ENCODE measurements around the gene MRM2. TPM values are rescaled to one million over a fixed set of nuclear protein-coding genes. Genes with fewer than 3 reads are reported as not detected.

The MRM2 gene
- total and polyA plus RNA-seq, 9 donors: 21.1 to 26.7 (median 25.2) TPM

GRCh38 chr7:2257651-2258050, 15.6 kb upstream of the MRM2 start:
- Histone ChIP-seq H3K27me3 (ENCODE audit: control insufficient read depth, insufficient read depth, low read length) (no peaks in the 10 kb centered on the region), H3K27ac (ENCODE audit: low read length) (no peak overlapping the region), H3K36me3 (ENCODE audit: control insufficient read depth, insufficient read depth, low read length) (peaks cover 52% of the 10 kb centered on the region), H3K4me3 (ENCODE audit: low read length) (no peak overlapping the region), H3K4me1 (ENCODE audit: control insufficient read depth, insufficient read depth, low read length) (no peaks in the 10 kb centered on the region), H3K9me3 (replicated peaks; ENCODE audit: control insufficient read depth, low read depth, low read length) (no peaks in the 10 kb centered on the region)
- WGBS (ENCODE audit: insufficient coverage): 93% methylated on average over 16 of the region's 17 CpGs
- DNase-seq: no peak

GRCh38 chr7:2257046-2257551, 15.1 kb upstream of the MRM2 start:
- WGBS (ENCODE audit: insufficient coverage): 96% methylated on average over 34 of the region's 38 CpGs
- no peaks in the 10 kb centered on the region for H3K27me3 ChIP-seq (ENCODE audit: control insufficient read depth, insufficient read depth, low read length)
- H3K36me3 ChIP-seq (ENCODE audit: control insufficient read depth, insufficient read depth, low read length): peaks cover 51% of the 10 kb centered on the region
- no peak for DNase-seq
- peaks cover 3% of the 10 kb centered on the region for H3K4me1 ChIP-seq (ENCODE audit: control insufficient read depth, insufficient read depth, low read length)
- no peaks in the 10 kb centered on the region for H3K9me3 ChIP-seq (replicated peaks; ENCODE audit: control insufficient read depth, low read depth, low read length)
- no peak overlapping the region for H3K27ac ChIP-seq (ENCODE audit: low read length)
- no peak overlapping the region for H3K4me3 ChIP-seq (ENCODE audit: low read length)

GRCh38 chr7:2256306-2257045, 14.5 kb upstream of the MRM2 start:
- no peak overlapping the region for H3K4me3 ChIP-seq (ENCODE audit: low read length)
- WGBS (ENCODE audit: insufficient coverage): 92% methylated on average over 35 of the region's 44 CpGs
- no peak for DNase-seq
- no peaks in the 10 kb centered on the region for H3K27me3 ChIP-seq (ENCODE audit: control insufficient read depth, insufficient read depth, low read length)
- H3K36me3 ChIP-seq (ENCODE audit: control insufficient read depth, insufficient read depth, low read length): peaks cover 46% of the 10 kb centered on the region
- H3K9me3 ChIP-seq (replicated peaks; ENCODE audit: control insufficient read depth, low read depth, low read length): no peaks in the 10 kb centered on the region
- H3K4me1 ChIP-seq (ENCODE audit: control insufficient read depth, insufficient read depth, low read length): peaks cover 9% of the 10 kb centered on the region
- no peak overlapping the region for H3K27ac ChIP-seq (ENCODE audit: low read length)

- Histone ChIP-seq H3K27me3 (ENCODE audit: control insufficient read depth, insufficient read depth, low read length) (no peaks in the 10 kb centered on the region), H3K9me3 (replicated peaks; ENCODE audit: control insufficient read depth, low read depth, low read length) (no peaks in the 10 kb centered on the region), H3K4me3 (ENCODE audit: low read length) (no peak overlapping the region), H3K36me3 (ENCODE audit: control insufficient read depth, insufficient read depth, low read length) (peaks cover 49% of the 10 kb centered on the region), H3K27ac (ENCODE audit: low read length) (no peak overlapping the region), H3K4me1 (ENCODE audit: control insufficient read depth, insufficient read depth, low read length) (peaks cover 17% of the 10 kb centered on the region)
- no peak for DNase-seq
- 88% methylated on average over 25 of the region's 33 CpGs for WGBS (ENCODE audit: insufficient coverage)
Measured at GRCh38 chr7:2255145-2256139, 13.4 kb upstream of the MRM2 start.

GRCh38 chr7:2254429-2255144, 12.6 kb upstream of the MRM2 start:
- no peaks in the 10 kb centered on the region for H3K9me3 ChIP-seq (replicated peaks; ENCODE audit: control insufficient read depth, low read depth, low read length)
- no peak overlapping the region for H3K27ac ChIP-seq (ENCODE audit: low read length)
- peaks cover 21% of the 10 kb centered on the region for H3K4me1 ChIP-seq (ENCODE audit: control insufficient read depth, insufficient read depth, low read length)
- no peaks in the 10 kb centered on the region for H3K27me3 ChIP-seq (ENCODE audit: control insufficient read depth, insufficient read depth, low read length)
- 85% methylated on average over 31 of the region's 31 CpGs for WGBS (ENCODE audit: insufficient coverage)
- H3K36me3 ChIP-seq (ENCODE audit: control insufficient read depth, insufficient read depth, low read length): peaks cover 48% of the 10 kb centered on the region
- no peak overlapping the region for H3K4me3 ChIP-seq (ENCODE audit: low read length)
- DNase-seq: no peak

- peaks cover 45% of the 10 kb centered on the region for H3K36me3 ChIP-seq (ENCODE audit: control insufficient read depth, insufficient read depth, low read length)
- no peaks in the 10 kb centered on the region for H3K27me3 ChIP-seq (ENCODE audit: control insufficient read depth, insufficient read depth, low read length)
- no peaks in the 10 kb centered on the region for H3K9me3 ChIP-seq (replicated peaks; ENCODE audit: control insufficient read depth, low read depth, low read length)
- H3K4me3 ChIP-seq (ENCODE audit: low read length): no peak overlapping the region
- peaks cover 29% of the 10 kb centered on the region for H3K4me1 ChIP-seq (ENCODE audit: control insufficient read depth, insufficient read depth, low read length)
- DNase-seq: no peak
- 91% methylated on average over 24 of the region's 32 CpGs for WGBS (ENCODE audit: insufficient coverage)
- no peak overlapping the region for H3K27ac ChIP-seq (ENCODE audit: low read length)
Measured at GRCh38 chr7:2253525-2254244, 11.7 kb upstream of the MRM2 start.

GRCh38 chr7:2253021-2253420, 11.0 kb upstream of the MRM2 start:
- H3K27ac ChIP-seq (ENCODE audit: low read length): no peak overlapping the region
- H3K4me3 ChIP-seq (ENCODE audit: low read length): no peak overlapping the region
- H3K9me3 ChIP-seq (replicated peaks; ENCODE audit: control insufficient read depth, low read depth, low read length): no peaks in the 10 kb centered on the region
- H3K4me1 ChIP-seq (ENCODE audit: control insufficient read depth, insufficient read depth, low read length): peaks cover 35% of the 10 kb centered on the region
- WGBS (ENCODE audit: insufficient coverage): 86% methylated on average over 8 of the region's 9 CpGs
- H3K36me3 ChIP-seq (ENCODE audit: control insufficient read depth, insufficient read depth, low read length): peaks cover 40% of the 10 kb centered on the region
- DNase-seq: no peak
- no peaks in the 10 kb centered on the region for H3K27me3 ChIP-seq (ENCODE audit: control insufficient read depth, insufficient read depth, low read length)

GRCh38 chr7:2251841-2252771, 10.1 kb upstream of the MRM2 start:
- peaks cover 44% of the 10 kb centered on the region for H3K4me1 ChIP-seq (ENCODE audit: control insufficient read depth, insufficient read depth, low read length)
- DNase-seq: peak; percentile 61
- H3K9me3 ChIP-seq (replicated peaks; ENCODE audit: control insufficient read depth, low read depth, low read length): no peaks in the 10 kb centered on the region
- no peak overlapping the region for H3K4me3 ChIP-seq (ENCODE audit: low read length)
- H3K27me3 ChIP-seq (ENCODE audit: control insufficient read depth, insufficient read depth, low read length): no peaks in the 10 kb centered on the region
- peaks cover 34% of the 10 kb centered on the region for H3K36me3 ChIP-seq (ENCODE audit: control insufficient read depth, insufficient read depth, low read length)
- 67% methylated on average over 16 of the region's 24 CpGs for WGBS (ENCODE audit: insufficient coverage)
- peak overlapping the region; percentile 81 for H3K27ac ChIP-seq (ENCODE audit: low read length)

GRCh38 chr7:2251381-2251780, 9.4 kb upstream of the MRM2 start:
- Histone ChIP-seq H3K27me3 (ENCODE audit: control insufficient read depth, insufficient read depth, low read length) (no peaks in the 10 kb centered on the region), H3K9me3 (replicated peaks; ENCODE audit: control insufficient read depth, low read depth, low read length) (no peaks in the 10 kb centered on the region), H3K27ac (ENCODE audit: low read length) (no peak overlapping the region), H3K4me3 (ENCODE audit: low read length) (no peak overlapping the region), H3K36me3 (ENCODE audit: control insufficient read depth, insufficient read depth, low read length) (peaks cover 30% of the 10 kb centered on the region), H3K4me1 (ENCODE audit: control insufficient read depth, insufficient read depth, low read length) (peaks cover 52% of the 10 kb centered on the region)
- 34% methylated on average over 5 of the region's 10 CpGs for WGBS (ENCODE audit: insufficient coverage)
- peak; percentile 80 for DNase-seq

Measured in muscle of leg (tissue), 11 donors.